ENCODE results near the gene PGLYRP2. TPM values are rescaled to one million over a fixed set of nuclear protein-coding genes. Genes with fewer than 3 reads are reported as not detected.
"Not testable (repeated sequence)": the region's sequence is repeated elsewhere in the genome, so short reads cannot be mapped to it uniquely, and the experiment has no call there.

The PGLYRP2 gene
- total and polyA plus RNA-seq, 4 donors: 0.10 TPM; not detected in 3

DNA sequence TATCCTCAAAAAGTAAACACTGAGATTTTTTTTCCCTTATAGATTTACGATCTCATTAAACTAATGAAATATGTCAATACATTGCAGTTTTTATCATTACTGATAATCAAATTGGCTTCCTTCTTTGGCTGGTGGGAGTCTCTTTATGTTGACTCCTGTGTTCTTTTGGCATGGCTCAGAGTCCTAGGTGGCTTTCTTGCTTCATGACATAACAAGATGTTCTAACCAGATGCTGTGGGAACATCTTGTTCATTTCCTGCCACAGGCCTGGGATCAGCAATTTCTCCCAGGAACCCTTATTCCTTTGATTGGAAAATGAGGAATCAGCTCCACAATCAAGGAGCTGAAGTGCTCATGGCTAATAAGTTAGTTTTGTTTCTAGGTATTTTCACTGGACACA lies 15.8 kb upstream of the PGLYRP2 start:
- no peaks in the 10 kb centered on the region for H3K27me3 ChIP-seq (ENCODE audit: control insufficient read depth in 3 of 3, insufficient read depth in 3 of 3, low read length in 2 of 3)
- 88 to 100% methylated on average over 1 of the region's 1 CpG for WGBS, 2 donors
- no peak overlapping the region for H3K9ac ChIP-seq (ENCODE audit: insufficient read depth in 1 of 2, low read length in 2 of 2)
- H3K27ac ChIP-seq (ENCODE audit: low read depth in 1 of 2, low read length in 1 of 2): no peak overlapping the region
- no peaks in the 10 kb centered on the region for H3K36me3 ChIP-seq (ENCODE audit: control insufficient read depth in 4 of 4, insufficient read depth in 4 of 4, low read length in 4 of 4)
- TF ChIP-seq, protein P1, sequence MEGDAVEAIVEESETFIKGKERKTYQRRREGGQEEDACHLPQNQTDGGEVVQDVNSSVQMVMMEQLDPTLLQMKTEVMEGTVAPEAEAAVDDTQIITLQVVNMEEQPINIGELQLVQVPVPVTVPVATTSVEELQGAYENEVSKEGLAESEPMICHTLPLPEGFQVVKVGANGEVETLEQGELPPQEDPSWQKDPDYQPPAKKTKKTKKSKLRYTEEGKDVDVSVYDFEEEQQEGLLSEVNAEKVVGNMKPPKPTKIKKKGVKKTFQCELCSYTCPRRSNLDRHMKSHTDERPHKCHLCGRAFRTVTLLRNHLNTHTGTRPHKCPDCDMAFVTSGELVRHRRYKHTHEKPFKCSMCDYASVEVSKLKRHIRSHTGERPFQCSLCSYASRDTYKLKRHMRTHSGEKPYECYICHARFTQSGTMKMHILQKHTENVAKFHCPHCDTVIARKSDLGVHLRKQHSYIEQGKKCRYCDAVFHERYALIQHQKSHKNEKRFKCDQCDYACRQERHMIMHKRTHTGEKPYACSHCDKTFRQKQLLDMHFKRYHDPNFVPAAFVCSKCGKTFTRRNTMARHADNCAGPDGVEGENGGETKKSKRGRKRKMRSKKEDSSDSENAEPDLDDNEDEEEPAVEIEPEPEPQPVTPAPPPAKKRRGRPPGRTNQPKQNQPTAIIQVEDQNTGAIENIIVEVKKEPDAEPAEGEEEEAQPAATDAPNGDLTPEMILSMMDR (IDR thresholded peaks at IDR 0.05; ENCODE audit: control extremely low read depth, extremely low read depth): no peak
- no peaks in the 10 kb centered on the region for H3K9me3 ChIP-seq (ENCODE audit: control insufficient read depth in 4 of 4, insufficient read depth in 3 of 4, low read length in 3 of 4)
- ATAC-seq (ENCODE audit: insufficient read depth, low FRiP score) (no peak), DNase-seq (no peak)
- no peak overlapping the region for H3K4me3 ChIP-seq
- H3K4me1 ChIP-seq (ENCODE audit: control insufficient read depth in 5 of 5, insufficient read depth in 5 of 5, low read length in 5 of 5): no peaks in the 10 kb centered on the region

DNA sequence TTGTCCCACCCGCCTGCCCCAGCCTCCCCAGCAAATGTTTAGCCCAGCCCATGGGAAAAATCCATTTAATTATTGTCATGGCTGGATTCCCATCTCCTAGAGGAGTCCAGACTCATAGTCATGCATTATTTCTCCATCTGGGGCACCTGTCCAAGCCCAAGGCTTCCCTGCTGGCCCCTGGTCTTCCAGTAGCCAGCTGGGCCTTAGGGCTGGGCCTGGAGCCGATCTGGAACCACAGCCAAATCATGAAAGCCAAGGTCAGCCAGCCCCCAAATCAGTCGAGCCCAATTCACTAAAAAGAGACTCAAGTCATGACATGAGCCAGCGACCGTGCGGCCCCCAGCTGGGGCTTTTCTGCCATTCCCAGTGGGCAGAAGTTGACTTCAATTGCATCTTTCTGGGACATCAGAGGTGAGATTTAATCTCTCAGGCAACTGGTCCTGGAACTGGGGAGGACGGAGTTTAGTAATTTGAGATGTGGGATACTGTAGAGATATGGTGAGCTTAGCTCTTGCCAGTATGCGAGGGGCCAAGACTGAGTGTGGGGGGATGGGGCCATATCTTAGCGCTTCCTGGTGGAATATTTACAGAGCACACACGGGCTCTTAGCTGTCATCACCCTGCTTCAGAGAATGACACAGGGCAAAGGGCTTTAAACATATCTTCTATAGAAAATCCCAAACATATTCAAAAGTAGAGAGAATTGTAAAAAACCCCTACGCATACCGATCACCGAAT lies 9.4 kb upstream of the PGLYRP2 start:
- 68 to 73% methylated on average over 13 of the region's 13 CpGs for WGBS, 2 donors
- Histone ChIP-seq H3K9ac (ENCODE audit: insufficient read depth in 1 of 2, low read length in 2 of 2) (no peak overlapping the region), H3K4me1 (ENCODE audit: control insufficient read depth in 5 of 5, insufficient read depth in 5 of 5, low read length in 5 of 5) (peaks cover 0 to 1% (median 0%) of the 10 kb centered on the region in 5 donors), H3K4me3 (no peak overlapping the region), H3K9me3 (ENCODE audit: control insufficient read depth in 4 of 4, insufficient read depth in 3 of 4, low read length in 3 of 4) (peaks cover 0 to 3% (median 0%) of the 10 kb centered on the region in 4 donors), H3K27me3 (ENCODE audit: control insufficient read depth in 3 of 3, insufficient read depth in 3 of 3, low read length in 2 of 3) (no peaks in the 10 kb centered on the region), H3K27ac (ENCODE audit: low read depth in 1 of 2, low read length in 1 of 2) (no peak overlapping the region), H3K36me3 (ENCODE audit: control insufficient read depth in 4 of 4, insufficient read depth in 4 of 4, low read length in 4 of 4) (no peaks in the 10 kb centered on the region)
- no peak for ATAC-seq (ENCODE audit: insufficient read depth, low FRiP score)
- no peak for DNase-seq
- TF ChIP-seq, protein P1 (IDR thresholded peaks at IDR 0.05; ENCODE audit: control extremely low read depth, extremely low read depth): no peak

DNA sequence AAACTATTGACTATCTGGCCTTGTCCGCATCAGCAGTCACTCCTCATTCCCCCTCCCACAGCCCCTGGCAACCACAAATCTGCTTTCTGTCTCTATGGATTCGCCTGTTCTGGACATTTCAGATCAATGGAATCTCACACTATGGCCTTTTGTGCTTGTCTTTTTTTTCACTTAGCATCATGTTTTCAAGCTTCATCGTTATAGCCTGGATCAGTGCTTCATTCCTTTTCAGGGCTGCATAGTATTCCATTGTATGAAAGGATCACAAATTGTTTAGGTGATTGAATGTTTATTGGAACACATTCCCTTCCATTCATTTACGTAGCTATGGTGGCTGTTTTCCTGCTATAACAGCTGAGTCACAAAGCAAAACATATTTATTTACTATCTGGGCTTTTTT lies 7.7 kb upstream of the PGLYRP2 start:
- DNase-seq: no peak
- no peak overlapping the region for H3K4me3 ChIP-seq
- no peaks in the 10 kb centered on the region for H3K36me3 ChIP-seq (ENCODE audit: control insufficient read depth in 4 of 4, insufficient read depth in 4 of 4, low read length in 4 of 4)
- WGBS, 2 donors: 90 to 94% methylated on average over 4 of the region's 4 CpGs
- TF ChIP-seq, protein P1 (IDR thresholded peaks at IDR 0.05; ENCODE audit: control extremely low read depth, extremely low read depth): no peak
- peaks cover 0 to 1% (median 0%) of the 10 kb centered on the region in 5 donors for H3K4me1 ChIP-seq (ENCODE audit: control insufficient read depth in 5 of 5, insufficient read depth in 5 of 5, low read length in 5 of 5)
- H3K27ac ChIP-seq (ENCODE audit: low read depth in 1 of 2, low read length in 1 of 2): no peak overlapping the region
- H3K27me3 ChIP-seq (ENCODE audit: control insufficient read depth in 3 of 3, insufficient read depth in 3 of 3, low read length in 2 of 3): no peaks in the 10 kb centered on the region
- ATAC-seq (ENCODE audit: insufficient read depth, low FRiP score): no peak
- H3K9ac ChIP-seq (ENCODE audit: insufficient read depth in 1 of 2, low read length in 2 of 2): no peak overlapping the region
- H3K9me3 ChIP-seq (ENCODE audit: control insufficient read depth in 4 of 4, insufficient read depth in 3 of 4, low read length in 3 of 4): peaks cover 0 to 3% (median 0%) of the 10 kb centered on the region in 4 donors

DNA sequence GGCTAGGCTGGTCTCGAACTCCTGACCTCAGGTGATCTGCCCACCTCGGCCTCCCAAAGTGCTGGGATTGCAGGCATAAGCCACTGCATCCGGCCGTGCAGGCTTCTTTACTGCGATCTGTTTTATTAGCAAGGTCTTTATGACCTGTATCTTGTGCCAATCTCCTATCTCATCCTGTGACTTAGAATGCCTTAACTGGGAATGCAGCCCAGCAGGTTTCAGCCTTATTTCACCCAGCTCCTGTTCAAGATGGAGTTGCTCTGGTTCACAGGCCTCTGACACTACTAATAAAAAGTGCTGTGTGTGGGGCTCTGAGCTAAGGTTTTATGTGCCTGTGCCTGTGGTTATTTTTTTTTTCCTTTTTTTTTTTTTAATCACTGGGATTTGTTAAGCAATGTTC lies 6.5 kb upstream of the PGLYRP2 start:
- H3K27ac ChIP-seq (ENCODE audit: low read depth in 1 of 2, low read length in 1 of 2); H3K36me3 ChIP-seq (ENCODE audit: control insufficient read depth in 4 of 4, insufficient read depth in 4 of 4, low read length in 4 of 4); DNase-seq; H3K27me3 ChIP-seq (ENCODE audit: control insufficient read depth in 3 of 3, insufficient read depth in 3 of 3, low read length in 2 of 3); H3K4me3 ChIP-seq; H3K4me1 ChIP-seq (ENCODE audit: control insufficient read depth in 5 of 5, insufficient read depth in 5 of 5, low read length in 5 of 5); ATAC-seq (ENCODE audit: insufficient read depth, low FRiP score); H3K9ac ChIP-seq (ENCODE audit: insufficient read depth in 1 of 2, low read length in 2 of 2); H3K9me3 ChIP-seq (ENCODE audit: control insufficient read depth in 4 of 4, insufficient read depth in 3 of 4, low read length in 3 of 4): not testable (repeated sequence)
- WGBS, 2 donors: 89 to 99% methylated on average over 5 of the region's 5 CpGs

DNA sequence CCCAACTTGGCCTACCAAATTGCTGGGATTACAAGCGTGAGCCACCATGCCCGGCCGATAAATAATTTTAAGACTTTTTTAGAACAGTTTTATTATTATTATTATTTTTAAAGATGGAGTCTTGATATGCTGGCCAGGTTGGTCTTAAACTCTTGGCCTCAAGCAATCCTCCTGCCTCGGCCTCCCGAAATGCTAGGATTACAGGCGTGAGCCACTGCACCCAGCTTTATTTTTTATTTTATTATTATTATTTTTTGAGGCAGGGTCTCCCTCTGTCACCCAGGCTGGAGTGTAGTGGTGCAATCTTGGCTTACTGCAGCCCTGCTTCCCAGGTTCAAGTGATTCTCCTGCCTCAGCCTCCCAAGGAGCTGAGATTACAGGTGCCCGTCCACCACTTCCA lies 1.7 kb upstream of the PGLYRP2 start:
- not testable (repeated sequence) for H3K9ac ChIP-seq (ENCODE audit: insufficient read depth in 1 of 2, low read length in 2 of 2); H3K4me3 ChIP-seq; DNase-seq; H3K4me1 ChIP-seq (ENCODE audit: control insufficient read depth in 5 of 5, insufficient read depth in 5 of 5, low read length in 5 of 5); H3K27me3 ChIP-seq (ENCODE audit: control insufficient read depth in 3 of 3, insufficient read depth in 3 of 3, low read length in 2 of 3); H3K9me3 ChIP-seq (ENCODE audit: control insufficient read depth in 4 of 4, insufficient read depth in 3 of 4, low read length in 3 of 4); H3K27ac ChIP-seq (ENCODE audit: low read depth in 1 of 2, low read length in 1 of 2); H3K36me3 ChIP-seq (ENCODE audit: control insufficient read depth in 4 of 4, insufficient read depth in 4 of 4, low read length in 4 of 4); ATAC-seq (ENCODE audit: insufficient read depth, low FRiP score)
- 90 to 93% methylated on average over 7 of the region's 7 CpGs for WGBS, 2 donors

Data from lung (tissue), 12 donors.